Astrocyte of the cerebellum (primary cell): Measurements from ENCODE around the gene PGAM4.

Experiments
- DNase-seq: peaks from one replicate; pipeline ENCODE4 v3.0.0-alpha.2; 2011; ENCODE audit warnings: low read depth
- H3K4me3 ChIP-seq: 2 replicates; pipeline ENCODE4 v1.5.1; 2011; ENCODE audit warnings: mild to moderate bottlenecking, low read depth, low read length, moderate library complexity
- in situ Hi-C: cut with HindIII; loops from 2 replicates; pipeline ENCODE4 v1.10.0; 2017; ENCODE audit warnings: low sequenced_read_pairs
- TF ChIP-seq, protein P1 (sequence below): IDR thresholded peaks from 2 replicates; pipeline ENCODE4 v1.5.1; 2012; ENCODE audit warnings: low read length, low read depth, moderate library complexity, mild to moderate bottlenecking; ENCODE audit errors: missing control alignments

PGAM4 gene

DNA sequence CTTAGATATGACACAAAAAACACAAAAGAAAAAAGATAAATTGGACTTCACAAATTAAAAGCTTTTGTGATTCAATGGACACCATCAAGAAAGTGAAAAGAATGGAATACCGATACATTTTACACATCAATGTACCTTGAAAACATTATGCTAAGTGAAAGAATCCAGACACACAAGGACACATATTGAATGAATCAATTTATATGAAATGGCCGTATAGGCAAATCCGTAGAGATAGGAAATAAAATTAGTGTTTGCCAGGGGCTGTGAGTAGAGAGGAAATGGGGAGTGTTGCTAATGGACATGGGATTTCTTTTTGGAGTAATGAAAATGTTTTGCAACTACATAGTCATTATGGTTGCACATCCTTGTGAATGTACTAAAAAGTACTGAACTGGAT is 3.1 kb downstream of the PGAM4 start:
- no peak for DNase-seq
- in situ Hi-C loops, result no loop called here
- TF ChIP-seq, protein P1, sequence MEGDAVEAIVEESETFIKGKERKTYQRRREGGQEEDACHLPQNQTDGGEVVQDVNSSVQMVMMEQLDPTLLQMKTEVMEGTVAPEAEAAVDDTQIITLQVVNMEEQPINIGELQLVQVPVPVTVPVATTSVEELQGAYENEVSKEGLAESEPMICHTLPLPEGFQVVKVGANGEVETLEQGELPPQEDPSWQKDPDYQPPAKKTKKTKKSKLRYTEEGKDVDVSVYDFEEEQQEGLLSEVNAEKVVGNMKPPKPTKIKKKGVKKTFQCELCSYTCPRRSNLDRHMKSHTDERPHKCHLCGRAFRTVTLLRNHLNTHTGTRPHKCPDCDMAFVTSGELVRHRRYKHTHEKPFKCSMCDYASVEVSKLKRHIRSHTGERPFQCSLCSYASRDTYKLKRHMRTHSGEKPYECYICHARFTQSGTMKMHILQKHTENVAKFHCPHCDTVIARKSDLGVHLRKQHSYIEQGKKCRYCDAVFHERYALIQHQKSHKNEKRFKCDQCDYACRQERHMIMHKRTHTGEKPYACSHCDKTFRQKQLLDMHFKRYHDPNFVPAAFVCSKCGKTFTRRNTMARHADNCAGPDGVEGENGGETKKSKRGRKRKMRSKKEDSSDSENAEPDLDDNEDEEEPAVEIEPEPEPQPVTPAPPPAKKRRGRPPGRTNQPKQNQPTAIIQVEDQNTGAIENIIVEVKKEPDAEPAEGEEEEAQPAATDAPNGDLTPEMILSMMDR, result no peak
- H3K4me3 ChIP-seq, result no peak overlapping the region

DNA sequence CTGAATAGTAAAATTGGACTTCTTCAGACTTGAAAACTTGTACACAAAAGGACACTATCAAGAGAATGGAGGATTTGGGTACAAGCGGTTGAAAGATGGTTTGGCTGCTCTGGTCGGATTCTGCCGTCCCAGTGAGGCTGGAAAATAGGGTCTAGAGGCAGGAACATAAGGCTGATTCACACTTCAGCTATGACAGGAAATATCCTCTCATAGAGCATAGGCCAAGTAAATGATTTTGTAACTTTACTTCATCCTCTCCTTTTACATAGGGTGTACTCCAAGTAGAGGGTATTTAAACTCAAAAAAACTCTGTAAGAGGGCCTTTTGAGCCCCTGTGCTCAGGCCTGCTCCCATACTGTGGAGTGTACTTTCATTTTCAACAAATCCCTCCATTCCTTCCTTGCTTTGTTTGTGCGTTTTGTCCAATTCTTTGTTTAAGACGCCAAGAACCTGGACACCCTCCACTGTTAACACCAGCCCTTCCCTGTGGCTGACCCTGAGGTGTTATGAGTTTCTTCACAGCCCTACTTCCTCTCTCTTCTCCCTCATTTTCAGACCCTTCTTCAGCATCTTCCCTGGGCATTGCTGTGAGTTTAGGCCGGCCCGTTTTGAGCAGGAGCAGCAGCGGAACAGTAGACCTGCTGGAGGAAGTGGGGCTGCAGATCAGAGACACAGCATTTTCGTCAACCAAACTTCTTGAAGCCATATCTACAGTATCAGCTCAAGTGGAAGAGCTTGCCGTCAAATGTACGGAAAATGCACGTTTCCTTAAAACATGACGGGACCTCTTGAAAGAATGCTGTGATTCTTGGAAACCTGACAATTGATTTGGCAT is 7.2 kb downstream of the PGAM4 start:
- no peak for DNase-seq
- in situ Hi-C loops, result no loop called here
- TF ChIP-seq, protein P1, result no peak
- no peak overlapping the region for H3K4me3 ChIP-seq

DNA sequence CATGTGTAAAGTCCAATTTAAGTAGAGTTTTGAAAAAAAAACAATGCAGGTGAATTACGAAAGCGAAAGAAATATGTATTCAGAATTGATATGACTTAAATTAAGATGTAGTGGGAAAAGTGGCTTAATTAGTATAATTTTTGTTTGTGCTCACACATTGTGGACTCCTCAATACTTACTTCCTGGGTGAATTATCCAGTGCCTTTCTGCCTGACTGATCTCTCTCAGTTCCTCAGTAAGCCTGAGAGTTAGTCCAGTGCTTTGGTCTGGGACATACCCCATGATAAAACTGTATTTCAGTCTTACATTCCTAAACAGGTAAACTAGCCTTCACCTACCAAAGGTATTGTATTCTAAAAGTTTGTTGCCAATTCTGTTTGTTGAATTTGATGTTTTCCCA is 8.4 kb downstream of the PGAM4 start:
- no peak overlapping the region for H3K4me3 ChIP-seq
- no peak for DNase-seq
- in situ Hi-C loops, result no loop called here
- TF ChIP-seq, protein P1, result no peak

DNA sequence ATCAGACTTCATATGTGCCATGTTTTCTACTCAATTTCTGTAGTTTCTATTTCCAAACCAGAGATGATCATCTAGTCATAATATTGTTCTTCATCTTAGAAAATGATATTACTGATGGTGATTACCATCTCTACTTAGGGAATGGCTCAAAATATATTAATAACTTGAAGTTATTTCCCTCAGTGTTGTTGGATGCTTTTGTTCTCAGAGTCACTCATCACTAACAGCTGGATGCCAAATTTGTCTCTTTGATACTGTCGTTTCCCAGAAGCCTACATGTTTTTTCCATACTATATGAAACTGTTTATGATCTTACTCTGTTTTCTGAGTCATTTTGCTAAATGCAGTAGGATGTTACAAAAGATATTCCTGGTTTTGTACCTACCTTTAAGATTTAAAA is 8.9 kb downstream of the PGAM4 start:
- TF ChIP-seq, protein P1, result no peak
- no peak overlapping the region for H3K4me3 ChIP-seq
- no peak for DNase-seq
- in situ Hi-C loops, result no loop called here

DNA sequence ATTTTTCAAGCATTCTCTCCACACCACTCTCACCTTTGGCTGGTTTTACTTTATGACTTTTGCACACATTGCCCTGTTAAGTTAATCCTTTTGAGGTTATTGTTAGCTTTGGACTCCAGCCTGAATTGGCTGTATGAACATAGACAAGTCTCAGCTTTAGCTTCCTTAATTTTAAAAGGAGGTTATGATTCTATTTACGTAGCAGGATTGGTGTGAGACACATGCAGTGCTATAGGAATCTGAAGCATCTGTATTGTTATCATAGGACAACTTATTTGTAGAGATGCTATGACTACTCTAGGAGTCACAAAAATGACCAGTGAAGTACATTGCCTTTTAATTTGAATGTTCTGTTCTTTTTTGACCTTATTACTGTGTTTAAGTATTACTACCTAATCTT is 15.7 kb downstream of the PGAM4 start:
- in situ Hi-C loops, result no loop called here
- no peak overlapping the region for H3K4me3 ChIP-seq
- TF ChIP-seq, protein P1, result no peak
- no peak for DNase-seq

DNA sequence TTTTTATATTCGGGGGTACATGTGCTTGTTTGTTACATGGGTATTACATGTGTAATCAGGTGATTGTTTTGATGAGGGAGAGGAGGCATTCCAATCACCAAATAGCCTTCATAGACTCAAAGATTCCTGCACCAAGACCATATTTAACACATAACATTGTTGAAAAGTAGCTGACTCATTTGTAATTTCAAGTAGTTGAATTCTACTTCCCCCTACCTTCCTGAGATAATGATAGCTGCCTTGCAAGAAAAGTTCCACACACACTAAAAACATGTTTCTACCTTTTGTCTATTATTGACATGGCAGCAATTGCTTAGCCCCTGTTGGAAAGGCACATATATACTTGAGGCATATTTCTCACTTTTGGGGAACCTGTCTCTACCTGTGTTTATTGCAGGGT is 16.1 kb downstream of the PGAM4 start:
- no peak overlapping the region for H3K4me3 ChIP-seq
- in situ Hi-C loops, result no loop called here
- no peak for DNase-seq

More for the DNA sequence above, 16.1 kb downstream of the PGAM4 start:
- TF ChIP-seq, protein P1, result no peak
